GM12801 (cell line): ENCODE results near the gene UBR3.

Source experiments
- CTCF ChIP-seq: IDR thresholded peaks from one replicate; pipeline ENCODE4 v1.5.1; 2011; ENCODE audit warnings: control low read depth; ENCODE audit not compliant: insufficient read length; ENCODE audit errors: extremely low read depth

The UBR3 gene

GRCh38 chr2:170039401-170040172, 212.3 kb downstream of the UBR3 start:
- no peak for TF ChIP-seq CTCF

GRCh38 chr2:170044751-170045478, 217.7 kb downstream of the UBR3 start:
- TF ChIP-seq CTCF, result no peak

GRCh38 chr2:170047331-170048065, 220.2 kb downstream of the UBR3 start:
- TF ChIP-seq CTCF, result no peak

- no peak for TF ChIP-seq CTCF
These were observed 224.9 kb downstream of the UBR3 start for GRCh38 chr2:170052151-170052550.

- no peak for TF ChIP-seq CTCF
These were observed 227.7 kb downstream of the UBR3 start for GRCh38 chr2:170054997-170055396.

GRCh38 chr2:170056900-170057299, 229.6 kb downstream of the UBR3 start:
- TF ChIP-seq CTCF, result no peak
